HG02884 (cell line): Measurements from ENCODE around the gene HRH4.
A peak's percentile ranks its signal among the peaks of the same experiment; 100 is the strongest.

Experiments
- ATAC-seq: cut with Tn5 transposase; IDR thresholded peaks from one replicate; pipeline ENCODE4 v1.9.1; 2021; ENCODE audit warnings: mild to moderate bottlenecking, moderate library complexity; ENCODE audit not compliant: unreplicated experiment

HRH4 gene, protein sequence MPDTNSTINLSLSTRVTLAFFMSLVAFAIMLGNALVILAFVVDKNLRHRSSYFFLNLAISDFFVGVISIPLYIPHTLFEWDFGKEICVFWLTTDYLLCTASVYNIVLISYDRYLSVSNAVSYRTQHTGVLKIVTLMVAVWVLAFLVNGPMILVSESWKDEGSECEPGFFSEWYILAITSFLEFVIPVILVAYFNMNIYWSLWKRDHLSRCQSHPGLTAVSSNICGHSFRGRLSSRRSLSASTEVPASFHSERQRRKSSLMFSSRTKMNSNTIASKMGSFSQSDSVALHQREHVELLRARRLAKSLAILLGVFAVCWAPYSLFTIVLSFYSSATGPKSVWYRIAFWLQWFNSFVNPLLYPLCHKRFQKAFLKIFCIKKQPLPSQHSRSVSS

GRCh38 chr18:24460388-24460787 is at the start of gene HRH4:
Gene HRH4 (plus strand): TSS chr18:24460637. CDS start chr18:24460729, 92 bp downstream.
- ATAC-seq = no peak

DNA sequence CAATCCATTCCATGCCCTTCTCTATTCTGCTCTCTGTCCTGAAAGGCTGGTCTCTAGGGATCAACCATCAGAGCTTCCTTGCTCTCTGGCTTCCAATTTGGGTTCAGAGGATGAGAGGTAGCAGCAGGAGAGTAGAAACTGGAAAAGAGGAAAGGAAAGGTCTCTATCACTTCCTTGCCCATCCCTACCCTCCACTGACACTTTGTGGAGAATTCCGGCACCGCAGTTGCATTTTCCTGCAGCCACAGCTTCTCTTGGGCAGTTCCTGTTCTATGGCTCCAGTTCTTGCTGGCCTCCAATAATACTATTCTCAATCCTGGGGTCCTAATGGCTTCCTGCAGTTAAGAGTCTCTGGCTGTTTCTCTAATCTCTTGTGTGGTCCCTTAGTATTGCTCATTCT is 47.3 kb upstream of the HRH4 start:
- no peak for ATAC-seq

GRCh38 chr18:24414349-24415003 is 46.0 kb upstream of the HRH4 start:
- ATAC-seq = peak; percentile 74

DNA sequence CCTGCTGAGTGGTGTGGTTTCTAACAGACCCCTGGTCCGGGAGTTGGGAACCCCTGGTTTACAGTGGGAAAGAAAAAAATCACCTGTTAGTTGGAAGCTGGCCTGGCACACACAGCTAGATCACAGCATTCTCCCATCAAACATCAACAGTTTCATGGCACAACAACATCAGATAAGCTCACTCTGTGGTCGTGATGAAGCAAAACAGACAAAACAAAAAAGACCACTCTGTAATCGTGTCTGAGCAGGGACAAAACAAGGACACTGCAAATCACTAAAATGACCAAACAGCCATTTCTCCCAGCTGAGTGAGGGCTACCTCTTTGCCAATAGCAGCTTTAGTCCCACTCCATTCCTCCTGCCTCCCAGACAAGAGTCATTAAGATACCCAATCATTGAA is 43.0 kb upstream of the HRH4 start:
- ATAC-seq = no peak

DNA sequence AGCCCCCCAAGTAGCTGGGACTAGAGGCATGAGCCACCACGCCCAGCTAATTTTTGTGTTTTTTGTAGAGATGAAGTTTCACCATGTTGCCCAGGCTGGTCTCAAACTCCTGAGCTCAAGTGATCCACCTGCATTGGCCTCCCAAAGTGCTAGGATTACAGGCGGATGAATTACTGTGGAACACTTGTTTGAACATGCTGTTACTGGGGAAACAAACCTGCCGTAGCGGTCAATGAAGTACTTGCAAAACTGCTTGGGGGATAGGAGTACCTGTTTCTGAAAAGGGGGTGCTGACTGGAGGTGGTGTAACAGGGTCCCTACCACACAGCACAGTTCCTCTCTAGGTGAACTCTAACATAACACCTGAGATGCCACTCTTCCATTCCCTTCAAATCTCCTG is 39.9 kb upstream of the HRH4 start:
- no peak for ATAC-seq

GRCh38 chr18:24421831-24422230 is 38.6 kb upstream of the HRH4 start:
- no peak for ATAC-seq

- no peak for ATAC-seq
These were observed 34.4 kb upstream of the HRH4 start for GRCh38 chr18:24426073-24426397.

DNA sequence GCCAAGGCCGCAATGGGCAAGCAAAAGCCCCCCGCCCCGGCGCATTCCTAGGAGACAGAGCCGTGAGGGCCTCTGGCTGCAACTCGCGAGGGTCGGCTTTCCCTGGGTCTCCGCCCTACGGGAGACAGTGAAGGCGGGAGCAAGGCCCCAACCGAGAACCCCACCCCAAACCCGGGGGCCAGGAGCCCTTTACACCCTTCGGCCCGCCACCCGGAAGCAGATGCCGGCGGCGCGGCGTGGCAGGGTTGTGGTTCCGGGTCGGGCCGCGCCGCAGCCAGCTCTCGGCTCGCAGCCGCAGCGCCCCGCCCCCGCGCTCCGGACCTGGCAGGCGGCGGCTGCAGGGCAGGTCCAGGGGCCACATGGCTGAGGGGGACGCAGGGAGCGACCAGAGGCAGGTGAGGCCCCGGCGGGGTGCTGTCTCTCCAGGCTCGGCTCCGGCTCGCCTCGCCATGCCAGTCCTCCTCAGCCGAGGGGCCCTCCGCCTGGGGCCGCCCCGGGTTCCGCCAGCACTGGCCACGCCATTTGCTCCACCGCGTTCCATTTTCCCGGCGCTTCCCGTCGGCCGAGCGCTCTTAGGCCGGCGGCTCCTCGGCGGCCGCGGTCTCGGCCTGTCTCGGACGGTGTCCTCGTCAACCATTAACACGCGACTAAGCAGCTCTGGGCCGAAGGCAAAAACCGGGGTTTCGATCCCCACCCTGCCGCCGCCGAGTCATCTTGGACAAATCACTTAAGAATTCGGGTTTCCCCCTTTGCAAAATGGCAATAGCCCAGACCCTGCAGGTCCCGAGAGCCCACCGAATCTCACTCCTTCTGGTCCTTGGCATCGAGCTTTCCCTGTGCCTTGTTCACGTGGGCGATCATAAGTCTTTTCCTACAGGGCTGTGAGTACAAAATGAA is 33.8 kb upstream of the HRH4 start, which contains the start of gene IMPACT:
IMPACT (plus strand) TSS at position 273 of the 897 bp plus-strand sequence; CDS start at position 360, 87 bp downstream.
- peak; percentile 86 for ATAC-seq

DNA sequence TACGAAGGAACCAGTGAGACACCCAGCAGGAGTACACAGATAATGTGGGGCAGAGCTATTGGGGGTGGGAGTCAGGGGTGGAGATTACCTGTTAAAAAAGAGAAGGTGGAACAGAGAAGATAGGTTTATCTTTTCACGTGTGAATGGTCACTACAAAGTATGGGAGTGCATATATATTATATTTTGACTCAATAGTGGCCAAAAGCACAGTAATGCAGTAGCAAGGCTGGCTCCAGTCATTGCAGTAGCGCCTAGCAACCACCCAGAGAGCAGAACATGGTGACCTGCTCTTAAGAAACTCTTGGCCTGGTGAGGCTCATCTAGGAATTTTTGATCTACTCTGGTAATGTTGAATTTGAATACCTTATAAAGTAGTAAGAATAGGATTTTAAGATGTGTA is 33.0 kb upstream of the HRH4 start:
- no peak for ATAC-seq

DNA sequence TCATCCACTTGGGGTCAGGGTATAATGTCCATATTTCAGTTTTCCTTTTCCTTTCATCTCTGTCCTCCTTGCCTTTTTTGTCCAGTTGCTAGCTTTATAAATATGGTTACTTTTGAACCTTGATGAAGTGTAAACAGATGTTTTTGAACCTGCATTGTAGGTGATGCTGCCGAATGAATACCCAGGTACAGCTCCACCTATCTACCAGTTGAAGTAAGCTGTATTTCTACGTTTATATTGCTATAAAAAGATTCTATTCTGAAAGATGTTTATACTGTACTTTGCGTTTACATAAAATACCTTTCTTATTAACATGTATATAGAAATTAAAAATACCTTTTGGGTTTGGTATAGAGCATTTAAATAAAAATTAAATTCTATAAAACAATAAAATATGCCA is 31.7 kb upstream of the HRH4 start:
- no peak for ATAC-seq

GRCh38 chr18:24429188-24429587 is 31.2 kb upstream of the HRH4 start:
- no peak for ATAC-seq

DNA sequence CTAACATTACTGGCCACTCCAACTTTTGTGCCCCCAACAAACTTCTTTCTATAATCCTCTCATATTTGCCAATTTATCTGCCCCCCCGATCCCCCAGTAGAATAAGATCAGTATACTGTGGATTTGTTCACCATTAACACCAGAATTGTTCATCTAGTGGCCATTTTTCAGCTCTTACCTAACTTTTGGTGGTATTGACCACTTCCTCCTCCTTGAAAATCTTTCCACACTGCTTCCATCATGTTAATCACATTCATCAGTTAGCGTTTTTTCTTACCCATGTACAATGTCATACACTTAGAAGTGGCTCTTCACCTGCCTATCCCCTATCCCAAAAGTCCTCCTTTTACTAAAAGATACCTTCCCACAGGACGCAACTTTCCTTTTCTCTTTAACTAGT is 27.8 kb upstream of the HRH4 start:
- ATAC-seq = no peak

GRCh38 chr18:24436939-24437338 is 23.5 kb upstream of the HRH4 start:
- ATAC-seq = no peak

DNA sequence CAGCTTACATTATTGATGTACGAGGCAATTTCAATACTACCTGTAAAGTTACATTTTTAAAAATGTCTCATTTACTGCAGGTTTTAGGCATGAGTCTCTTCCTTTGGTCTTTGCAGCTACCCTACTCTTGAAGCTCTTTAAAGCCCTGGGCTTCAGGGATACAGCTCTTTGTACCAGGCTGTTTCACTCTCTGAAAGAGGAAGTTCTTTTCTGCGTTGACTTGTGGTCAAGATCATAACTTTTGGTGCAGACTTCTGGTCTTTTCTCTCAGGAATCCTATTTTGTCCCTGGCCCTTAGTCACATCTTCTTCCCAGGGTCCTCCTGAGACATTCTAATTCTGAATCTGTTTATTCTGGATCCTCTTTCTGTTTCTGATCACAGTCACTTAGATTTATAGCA is 16.6 kb upstream of the HRH4 start:
- peak; percentile 69 for ATAC-seq

DNA sequence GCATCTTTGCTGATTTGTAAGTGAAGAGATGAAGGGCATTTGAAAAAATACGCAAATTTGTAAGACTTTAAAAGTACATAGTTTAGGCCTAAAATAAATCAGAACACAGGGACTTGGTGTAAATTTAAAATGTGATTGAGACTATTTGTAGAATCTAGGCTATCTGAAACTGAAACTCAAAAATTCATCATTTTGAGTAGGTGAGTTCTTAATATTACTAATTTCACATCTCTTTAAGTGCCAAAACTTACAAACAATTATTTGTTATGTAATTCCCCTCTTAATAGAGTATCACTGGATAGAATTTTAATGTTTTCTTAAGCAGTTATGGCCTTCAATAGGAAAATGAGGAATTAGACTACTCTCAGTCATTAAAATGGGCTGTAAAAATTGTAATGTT is 14.0 kb upstream of the HRH4 start:
- no peak for ATAC-seq

DNA sequence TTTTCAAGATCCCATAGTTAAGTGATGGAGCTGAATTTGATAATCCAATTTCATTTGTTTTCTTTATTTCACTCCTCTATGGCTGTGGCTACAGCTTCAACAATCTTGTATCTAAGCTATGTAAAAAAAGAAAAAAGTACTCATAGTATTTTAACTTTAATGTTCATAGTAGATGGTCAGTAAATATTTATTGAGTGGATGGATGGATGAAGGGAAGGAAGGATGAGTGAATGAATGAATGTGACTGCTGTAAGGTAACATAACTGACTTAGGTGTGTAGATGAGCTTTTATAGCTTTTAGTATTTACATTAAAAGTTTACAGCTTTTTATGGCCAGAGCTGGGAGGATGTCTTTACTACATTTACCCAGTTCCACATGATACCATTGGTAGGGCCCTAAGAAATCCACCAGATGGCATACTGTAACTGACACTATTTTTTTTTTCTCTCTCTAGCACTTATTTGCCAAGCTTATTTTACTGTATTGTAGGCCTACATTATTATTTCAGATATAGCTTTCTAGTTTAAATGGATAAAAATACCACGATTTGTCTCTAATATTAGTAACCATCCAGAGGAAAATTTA is 13.4 kb upstream of the HRH4 start:
- no peak for ATAC-seq

- ATAC-seq = no peak
These were observed 12.5 kb upstream of the HRH4 start for GRCh38 chr18:24447961-24448360.

GRCh38 chr18:24456549-24456948 is 3.9 kb upstream of the HRH4 start:
- peak; percentile 93 for ATAC-seq

GRCh38 chr18:24459772-24460171 is 665 bp upstream of the HRH4 start:
- no peak for ATAC-seq

GRCh38 chr18:24461996-24462395 is 1.6 kb downstream of the HRH4 start:
- no peak for ATAC-seq
